Dermis blood vessel endothelial cell (primary cell): Measurements from ENCODE around the gene PMM2. TPM values are rescaled to one million over a fixed set of nuclear protein-coding genes. Genes with fewer than 3 reads are reported as not detected.

ENCODE experiments used
- DNase-seq: peaks from one replicate; pipeline ENCODE4 v3.0.0; 2010
- total RNA-seq: library from RNA; depleted of rRNA; stranded (reverse); fragments of >200 nt; gene quantifications from 2 replicates; pipeline ENCODE4 v1.2.3, GENCODE V29; 2014

Gene PMM2
- total RNA-seq, 1 donor from 2014 or later = 26.2 TPM

GRCh38 chr16:8888951-8889892 lies 91.6 kb downstream of the PMM2 start:
- DNase-seq = no peak

GRCh38 chr16:8889893-8890548 lies 92.4 kb downstream of the PMM2 start:
- DNase-seq = no peak

- no peak for DNase-seq
These were observed 92.9 kb downstream of the PMM2 start for GRCh38 chr16:8890549-8890921.

DNA sequence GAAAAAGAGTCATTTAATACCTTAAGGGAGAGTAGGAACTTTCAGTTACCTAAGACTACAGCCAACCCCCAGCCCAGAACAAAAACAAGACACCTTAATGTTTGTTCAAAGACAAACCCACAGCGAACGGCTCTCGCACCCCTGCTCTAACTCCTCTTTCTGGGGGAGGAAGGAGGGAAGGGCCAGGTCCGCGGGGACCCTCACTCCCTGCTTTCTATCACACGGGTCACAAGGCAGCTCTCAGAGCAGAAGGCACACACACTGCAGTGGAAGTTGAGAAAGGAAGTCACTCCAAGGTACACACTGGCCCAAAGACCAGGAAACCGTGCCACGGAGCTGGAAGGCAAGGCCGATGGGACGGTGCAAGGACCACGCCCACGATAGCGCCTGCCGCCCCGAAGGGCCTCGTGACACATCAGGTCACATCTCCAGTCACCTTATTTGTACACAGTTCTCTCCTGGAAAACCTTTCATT lies 94.5 kb downstream of the PMM2 start:
- DNase-seq = no peak

DNA sequence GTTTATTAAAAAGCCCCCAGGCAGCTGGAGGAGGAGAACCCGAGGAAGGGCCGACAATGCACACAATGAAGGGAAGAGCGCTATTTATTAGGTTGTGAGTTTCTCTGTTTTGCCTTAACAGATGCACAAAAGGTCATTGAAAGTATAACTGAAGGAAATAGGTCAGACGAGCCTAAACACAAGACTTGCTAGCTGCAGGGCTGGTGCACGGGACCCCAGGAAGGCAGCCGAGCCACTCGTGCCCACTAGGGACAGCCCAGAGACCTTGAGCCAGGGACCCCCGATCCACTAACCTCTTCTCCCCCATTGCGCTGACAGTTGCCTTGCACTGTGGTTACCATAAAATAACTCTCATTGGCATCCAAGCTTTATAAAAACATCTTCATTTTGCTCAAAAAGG lies 95.8 kb downstream of the PMM2 start:
- no peak for DNase-seq

DNA sequence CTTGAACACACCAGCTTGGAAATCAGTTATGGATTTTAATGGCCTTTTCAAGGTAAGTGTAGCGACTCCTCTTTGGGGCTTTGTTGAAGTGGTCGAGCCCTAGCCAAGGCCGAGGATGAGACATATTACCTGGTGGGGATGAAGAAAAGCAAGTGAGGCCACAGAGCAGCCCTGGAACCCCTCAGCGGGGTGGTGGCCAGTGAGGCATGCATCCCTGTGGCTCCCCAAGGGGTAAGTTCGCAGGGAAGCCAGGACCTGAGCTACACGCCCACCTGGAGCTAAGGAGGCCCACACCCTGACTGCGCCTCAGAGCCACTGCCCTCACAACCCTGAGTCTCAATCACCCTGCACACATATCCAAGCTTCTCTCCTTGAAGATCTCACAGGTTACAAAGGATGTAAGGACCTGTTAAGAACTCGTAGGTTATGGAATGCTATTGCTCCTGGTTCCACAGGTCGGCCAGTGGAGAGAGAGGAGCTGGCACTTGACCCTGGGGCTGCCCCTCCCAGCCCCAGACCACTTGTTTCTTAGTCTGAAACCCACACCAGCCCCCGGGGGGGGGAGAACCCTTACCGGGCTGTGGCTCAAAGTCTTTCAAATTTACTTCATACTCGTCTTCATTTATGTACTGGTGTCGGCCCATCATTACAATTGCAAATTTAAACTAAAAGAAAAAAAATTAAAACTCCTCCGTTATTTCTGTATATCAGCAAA lies 96.5 kb downstream of the PMM2 start:
- DNase-seq = no peak

DNA sequence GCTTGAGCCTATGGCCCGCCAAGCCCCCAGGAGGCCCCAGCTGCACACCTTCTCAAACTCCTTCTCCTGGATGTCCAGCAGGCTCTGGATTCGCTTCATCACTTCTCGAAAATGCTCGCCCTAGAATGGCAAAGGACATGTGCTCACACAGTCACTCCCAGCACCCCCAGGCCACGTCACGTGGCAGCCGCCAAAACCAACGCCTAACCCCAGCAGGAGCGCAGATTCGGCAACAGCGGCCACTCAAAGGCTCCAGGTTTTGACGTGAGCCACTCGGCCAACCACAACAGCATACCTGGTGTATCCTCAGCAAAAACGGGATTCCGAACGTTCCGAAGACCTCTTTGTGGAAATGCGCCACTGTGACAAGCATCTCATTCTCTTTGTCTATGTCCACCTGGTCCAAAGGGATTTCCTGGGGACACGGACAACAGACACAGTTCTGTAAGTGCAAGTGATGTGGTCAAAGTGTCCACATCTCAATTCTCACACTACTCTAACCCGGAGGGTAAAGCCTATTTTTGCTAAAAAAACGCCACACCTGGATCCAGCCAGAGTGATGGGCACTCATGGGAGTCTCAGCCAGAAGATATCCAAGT lies 97.2 kb downstream of the PMM2 start:
- no peak for DNase-seq

DNA sequence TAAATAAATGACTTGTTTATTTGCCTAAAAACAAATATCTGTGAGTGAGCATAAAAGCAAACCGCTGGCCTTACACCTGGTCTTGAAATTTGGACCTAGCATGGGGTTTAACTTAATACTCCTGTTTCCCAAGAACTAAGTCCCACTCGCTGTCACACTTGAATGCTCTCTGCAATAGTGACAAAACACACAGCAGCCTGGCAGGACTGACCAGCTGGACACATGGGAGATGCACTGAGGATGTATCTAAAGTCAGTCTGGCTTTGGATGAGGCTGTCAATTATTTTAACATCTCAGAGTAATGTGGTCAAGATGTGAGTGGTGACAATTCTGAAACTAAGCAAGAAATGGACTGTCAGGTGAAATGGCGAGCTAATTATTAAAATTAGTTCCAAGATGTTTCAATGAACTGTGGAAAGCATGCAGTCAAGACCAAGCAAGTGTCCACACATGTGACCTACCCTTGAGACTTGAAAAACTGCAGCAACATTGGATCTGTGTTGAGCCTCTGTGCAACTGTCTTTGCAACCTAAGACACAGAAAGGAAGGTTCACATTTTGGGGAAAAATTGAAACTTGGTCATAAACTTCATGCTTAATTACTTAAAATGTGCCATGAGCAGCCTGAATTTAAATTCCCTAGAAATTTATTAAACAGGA lies 101.2 kb downstream of the PMM2 start:
- DNase-seq = no peak

Other genes starting within 250 kb of the PMM2 start
- gene TMEM114, start 207.3 kb upstream of the PMM2 start, total RNA-seq = not detected in 2 replicates
- 22.4 and 27.1 TPM in 2 replicates for gene METTL22, start 176.1 kb upstream of the PMM2 start, total RNA-seq
- gene ABAT, start 123.2 kb upstream of the PMM2 start, total RNA-seq = 1.4 and 3.7 TPM in 2 replicates
- gene TMEM186, start 200 bp upstream of the PMM2 start, total RNA-seq = 6.1 and 9.0 TPM in 2 replicates
- gene CARHSP1, start 71.2 kb downstream of the PMM2 start, total RNA-seq = 157 and 172 TPM in 2 replicates
- gene LITAFD, start 84.5 kb downstream of the PMM2 start, total RNA-seq = not detected in 2 replicates
- gene USP7, start 166.1 kb downstream of the PMM2 start, total RNA-seq = 61.3 and 72.1 TPM in 2 replicates